ENCODE measurements around the gene KANK4.

KANK4 gene

GRCh38 chr1:62209931-62210595 is 109.2 kb downstream of the KANK4 start:
- no peaks in the 10 kb centered on the region for H3K36me3 ChIP-seq (ENCODE audit: low read length)
- H3K27ac ChIP-seq (ENCODE audit: low read depth, low read length) = no peak overlapping the region
- no peak overlapping the region for H3K4me2 ChIP-seq (ENCODE audit: low read depth, low read length, poor library complexity, severe bottlenecking)
- H3K9me3 ChIP-seq (ENCODE audit: insufficient read depth, low read length) = peaks cover 7% of the 10 kb centered on the region; the same call in 1 of the 2 replicates
- H3K9ac ChIP-seq (ENCODE audit: low read length) = no peak overlapping the region
- no peaks in the 10 kb centered on the region for H3F3A ChIP-seq (ENCODE audit: insufficient read depth)
- H3K27me3 ChIP-seq (ENCODE audit: low read length) = no peaks in the 10 kb centered on the region
- no peak overlapping the region for H2AFZ ChIP-seq (ENCODE audit: low read depth, low read length, severe bottlenecking)
- H3K79me2 ChIP-seq (ENCODE audit: insufficient read depth, low read length) = no peaks in the 10 kb centered on the region
- no peaks in the 10 kb centered on the region for H3K9me2 ChIP-seq (replicated peaks; ENCODE audit: insufficient read depth, low read length)
- TF ChIP-seq CTCF (IDR thresholded peaks at IDR 0.05; ENCODE audit: insufficient read depth, low read length, poor library complexity, severe bottlenecking) (no peak), EZH2phosphoT487 (conservative IDR thresholded peaks at IDR 0.05; ENCODE audit: low read length) (no peak)
- no peak overlapping the region for H3K4me3 ChIP-seq (ENCODE audit: insufficient read depth, low read length, poor library complexity, severe bottlenecking)
- no peaks in the 10 kb centered on the region for H4K20me1 ChIP-seq (ENCODE audit: low read depth, low read length)

GRCh38 chr1:62208970-62209369 is 110.3 kb downstream of the KANK4 start:
- H3K27me3 ChIP-seq (ENCODE audit: low read length) = no peaks in the 10 kb centered on the region
- no peaks in the 10 kb centered on the region for H3K79me2 ChIP-seq (ENCODE audit: insufficient read depth, low read length)
- H3K9me3 ChIP-seq (ENCODE audit: insufficient read depth, low read length) = peaks cover 7% of the 10 kb centered on the region; the same call in 1 of the 2 replicates
- no peak overlapping the region for H3K4me2 ChIP-seq (ENCODE audit: low read depth, low read length, poor library complexity, severe bottlenecking)
- no peak for TF ChIP-seq CTCF (IDR thresholded peaks at IDR 0.05; ENCODE audit: insufficient read depth, low read length, poor library complexity, severe bottlenecking)
- no peak for TF ChIP-seq EZH2phosphoT487 (conservative IDR thresholded peaks at IDR 0.05; ENCODE audit: low read length)
- no peaks in the 10 kb centered on the region for H3F3A ChIP-seq (ENCODE audit: insufficient read depth)
- H4K20me1 ChIP-seq (ENCODE audit: low read depth, low read length) = no peaks in the 10 kb centered on the region
- H3K36me3 ChIP-seq (ENCODE audit: low read length) = no peaks in the 10 kb centered on the region
- no peaks in the 10 kb centered on the region for H3K9me2 ChIP-seq (replicated peaks; ENCODE audit: insufficient read depth, low read length)
- H3K4me3 ChIP-seq (ENCODE audit: insufficient read depth, low read length, poor library complexity, severe bottlenecking) = no peak overlapping the region
- no peak overlapping the region for H3K9ac ChIP-seq (ENCODE audit: low read length)
- H3K27ac ChIP-seq (ENCODE audit: low read depth, low read length) = no peak overlapping the region
- H2AFZ ChIP-seq (ENCODE audit: low read depth, low read length, severe bottlenecking) = no peak overlapping the region

- Histone ChIP-seq H3K9me3 (ENCODE audit: insufficient read depth, low read length) (peaks cover 7% of the 10 kb centered on the region; the same call in 1 of the 2 replicates), H3K27ac (ENCODE audit: low read depth, low read length) (no peak overlapping the region), H3K4me2 (ENCODE audit: low read depth, low read length, poor library complexity, severe bottlenecking) (no peak overlapping the region), H3K36me3 (ENCODE audit: low read length) (no peaks in the 10 kb centered on the region), H3K9me2 (replicated peaks; ENCODE audit: insufficient read depth, low read length) (no peaks in the 10 kb centered on the region), H3K79me2 (ENCODE audit: insufficient read depth, low read length) (no peaks in the 10 kb centered on the region), H3K9ac (ENCODE audit: low read length) (no peak overlapping the region), H3K27me3 (ENCODE audit: low read length) (no peaks in the 10 kb centered on the region), H3F3A (ENCODE audit: insufficient read depth) (no peaks in the 10 kb centered on the region), H3K4me3 (ENCODE audit: insufficient read depth, low read length, poor library complexity, severe bottlenecking) (no peak overlapping the region), H2AFZ (ENCODE audit: low read depth, low read length, severe bottlenecking) (no peak overlapping the region), H4K20me1 (ENCODE audit: low read depth, low read length) (no peaks in the 10 kb centered on the region)
- TF ChIP-seq EZH2phosphoT487 (conservative IDR thresholded peaks at IDR 0.05; ENCODE audit: low read length) = no peak
- no peak for TF ChIP-seq CTCF (IDR thresholded peaks at IDR 0.05; ENCODE audit: insufficient read depth, low read length, poor library complexity, severe bottlenecking)
These were observed 111.1 kb downstream of the KANK4 start for GRCh38 chr1:62208087-62208486.

All from SU-DHL-6 (cell line).